Activated CD8-positive, alpha-beta memory T cell treated with anti-CD3 and anti-CD28 coated beads for 24 hours (primary cell): ENCODE data around the gene PSMG3.

Source experiments
- DNase-seq: peaks from one replicate; pipeline ENCODE4 v3.0.0-alpha.2; 2020

The PSMG3 gene

DNA sequence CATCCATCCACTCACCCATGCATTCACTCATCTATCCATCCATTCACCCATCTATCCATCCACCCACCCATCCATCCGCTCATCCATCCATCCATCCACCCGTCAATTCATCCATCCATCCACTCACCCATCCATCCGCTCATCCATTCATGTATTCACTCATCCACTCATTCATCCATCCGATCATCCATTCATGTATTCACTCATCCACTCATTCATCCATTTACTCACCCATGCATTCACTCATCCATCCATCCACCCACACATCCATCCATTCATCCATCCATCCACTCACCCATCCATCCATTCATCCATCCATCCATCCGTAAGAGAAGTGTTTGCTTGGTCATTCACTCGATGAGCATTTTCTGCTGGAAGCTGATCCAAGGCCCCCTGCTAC is 8.7 kb upstream of the PSMG3 start:
- no peak for DNase-seq

DNA sequence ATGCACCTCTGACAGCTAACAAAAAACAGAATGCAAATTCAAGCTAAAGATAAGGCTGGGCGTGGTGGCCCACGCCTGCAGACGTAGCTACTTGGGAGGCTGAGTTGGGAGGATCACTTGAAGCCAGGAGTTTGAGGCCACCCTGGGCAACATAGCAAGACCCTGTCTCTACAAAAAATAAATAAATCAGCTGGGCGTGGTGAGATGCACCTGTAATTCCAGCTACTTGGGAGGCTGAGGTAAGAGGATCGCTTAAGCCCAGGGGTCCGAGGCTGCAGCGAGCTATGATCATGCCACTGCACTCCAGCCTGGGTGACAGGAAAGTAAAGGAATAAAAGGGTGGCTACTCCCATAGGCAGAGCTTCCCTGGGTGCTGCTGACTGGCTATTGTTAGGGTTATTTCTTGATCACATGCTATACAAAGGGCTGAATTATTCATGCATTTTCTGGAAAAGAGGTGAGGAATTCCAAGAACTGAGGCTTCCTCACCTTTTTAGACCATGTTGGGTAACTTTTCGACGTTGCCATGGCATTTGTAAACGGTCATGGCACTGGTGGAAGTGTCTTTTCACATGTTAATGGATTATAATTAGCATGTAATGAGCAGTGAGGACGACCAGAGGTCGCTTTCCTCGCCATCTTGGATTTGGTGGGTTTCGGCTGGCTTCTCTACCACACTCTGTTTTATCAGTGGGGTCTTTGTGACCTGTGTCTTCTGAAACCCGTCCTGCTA is 6.9 kb upstream of the PSMG3 start:
- no peak for DNase-seq

DNA sequence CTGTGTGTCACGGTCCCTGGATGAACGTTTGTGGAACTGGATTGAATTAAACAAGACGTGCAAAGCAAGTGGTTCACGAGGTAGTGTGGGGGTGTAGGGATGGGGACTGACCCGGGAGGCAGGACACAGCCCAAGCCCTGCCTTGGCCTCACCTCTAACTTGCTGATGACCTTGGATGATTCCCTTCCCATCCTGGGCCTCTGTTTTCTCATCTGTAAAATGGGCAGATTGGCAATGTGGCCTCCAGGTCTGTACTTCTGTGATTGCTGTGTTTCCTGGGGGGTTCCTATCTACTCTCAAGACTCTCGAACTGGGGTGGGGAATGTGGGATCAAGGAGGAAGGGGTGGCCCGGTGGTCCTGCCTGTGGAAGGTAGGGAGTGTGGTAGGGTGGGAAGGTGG is 6.0 kb upstream of the PSMG3 start:
- no peak for DNase-seq

DNA sequence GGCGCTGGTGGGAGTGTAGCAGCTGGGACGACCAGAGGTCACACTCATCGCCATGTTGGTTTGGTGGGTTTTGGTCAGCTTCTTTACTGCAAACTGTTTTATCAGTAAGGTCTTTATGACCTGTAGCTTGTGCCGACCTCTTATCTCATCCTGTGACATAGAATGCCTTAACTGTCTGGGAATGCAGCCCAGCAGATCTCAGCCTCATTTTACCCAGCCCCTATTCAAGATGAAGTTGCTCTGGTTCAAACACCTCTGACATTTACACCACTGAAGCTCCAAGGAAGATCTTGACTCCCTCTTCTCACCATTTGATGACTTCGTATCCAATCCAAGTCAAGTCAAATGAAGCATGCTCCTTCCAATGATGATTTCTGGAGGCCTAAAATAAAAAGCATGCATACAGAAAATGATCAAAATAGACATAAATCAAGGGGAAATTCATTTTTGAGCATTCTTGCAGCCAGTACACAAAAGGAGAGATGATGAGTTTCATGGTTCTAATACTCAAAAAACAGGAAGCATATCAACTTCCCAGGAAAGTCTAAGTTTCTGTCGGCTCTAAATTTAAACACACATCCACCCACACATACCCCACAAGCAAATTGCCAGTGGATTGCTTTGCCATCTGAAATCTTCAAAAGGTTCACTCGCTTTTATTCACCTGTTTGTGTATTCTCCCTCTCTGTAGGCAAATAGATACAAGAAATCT is 2.4 kb upstream of the PSMG3 start:
- no peak for DNase-seq

DNA sequence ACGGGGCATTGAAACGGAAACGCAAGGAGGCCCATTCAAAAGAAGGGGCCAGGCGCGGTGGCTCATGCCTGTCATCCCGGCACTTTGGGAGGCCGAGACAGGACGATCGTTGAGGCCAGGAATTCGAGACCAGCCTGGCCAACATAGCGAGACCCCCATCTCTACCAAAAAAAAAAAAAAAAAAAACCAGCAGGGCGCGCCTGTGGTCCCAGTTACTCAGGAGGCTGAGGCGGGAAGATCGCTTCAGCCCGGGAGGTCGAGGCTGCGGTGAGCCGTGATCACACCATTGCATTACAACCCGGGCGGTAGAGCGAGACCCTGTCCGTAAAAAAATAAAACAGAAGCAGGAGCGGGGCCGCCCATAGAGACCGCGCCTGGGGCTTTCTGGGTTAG is 396 bp downstream of the PSMG3 start:
- DNase-seq: no peak

DNA sequence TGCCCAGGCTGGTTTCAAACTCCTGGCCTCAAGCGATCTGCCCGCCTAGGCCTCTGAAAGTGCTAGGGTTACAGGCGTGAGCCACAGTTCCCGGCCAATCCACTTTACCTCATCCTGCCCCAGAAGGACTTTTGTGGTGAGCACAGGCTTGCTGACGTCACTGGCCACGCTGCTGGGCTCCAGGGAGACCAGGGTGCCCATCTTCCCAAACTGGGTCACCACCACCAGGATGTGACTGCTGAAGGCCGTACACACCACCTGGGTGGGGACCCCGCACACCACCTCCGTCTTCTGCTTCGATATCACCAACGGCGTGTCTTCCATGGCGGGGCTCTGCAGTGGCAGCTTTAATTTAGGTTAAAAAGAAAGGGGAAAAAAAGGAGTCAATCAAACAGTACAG is 816 bp downstream of the PSMG3 start:
- no peak for DNase-seq

DNA sequence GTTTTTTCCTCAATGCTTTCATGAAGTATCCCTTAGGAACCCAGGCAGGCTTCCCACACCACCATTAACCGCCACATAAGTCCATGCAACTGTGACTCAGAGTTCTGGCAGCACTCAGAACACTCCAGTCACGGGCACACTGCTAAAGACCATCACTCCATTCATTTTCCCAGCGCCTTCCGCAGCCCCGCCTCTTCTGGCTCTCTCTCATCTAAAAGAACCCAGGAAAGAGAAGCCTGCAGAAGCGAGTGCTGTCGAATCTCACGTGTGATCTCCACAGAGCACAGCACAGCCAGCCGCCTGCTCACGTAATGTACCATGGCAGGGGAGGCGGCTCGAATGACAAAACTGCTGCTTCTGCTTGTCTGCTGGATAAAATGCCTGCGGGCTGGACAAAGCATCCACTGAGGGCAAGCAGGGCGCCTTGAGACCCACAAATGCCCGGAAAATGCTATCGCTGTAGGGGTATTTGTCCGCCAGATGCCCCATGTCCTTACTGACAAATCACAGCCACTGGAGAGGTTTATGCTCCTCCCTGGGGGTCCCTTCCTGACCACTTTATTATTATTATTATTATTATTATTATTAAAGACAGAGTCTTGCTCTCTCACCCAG is 1.8 kb downstream of the PSMG3 start:
- DNase-seq: no peak

DNA sequence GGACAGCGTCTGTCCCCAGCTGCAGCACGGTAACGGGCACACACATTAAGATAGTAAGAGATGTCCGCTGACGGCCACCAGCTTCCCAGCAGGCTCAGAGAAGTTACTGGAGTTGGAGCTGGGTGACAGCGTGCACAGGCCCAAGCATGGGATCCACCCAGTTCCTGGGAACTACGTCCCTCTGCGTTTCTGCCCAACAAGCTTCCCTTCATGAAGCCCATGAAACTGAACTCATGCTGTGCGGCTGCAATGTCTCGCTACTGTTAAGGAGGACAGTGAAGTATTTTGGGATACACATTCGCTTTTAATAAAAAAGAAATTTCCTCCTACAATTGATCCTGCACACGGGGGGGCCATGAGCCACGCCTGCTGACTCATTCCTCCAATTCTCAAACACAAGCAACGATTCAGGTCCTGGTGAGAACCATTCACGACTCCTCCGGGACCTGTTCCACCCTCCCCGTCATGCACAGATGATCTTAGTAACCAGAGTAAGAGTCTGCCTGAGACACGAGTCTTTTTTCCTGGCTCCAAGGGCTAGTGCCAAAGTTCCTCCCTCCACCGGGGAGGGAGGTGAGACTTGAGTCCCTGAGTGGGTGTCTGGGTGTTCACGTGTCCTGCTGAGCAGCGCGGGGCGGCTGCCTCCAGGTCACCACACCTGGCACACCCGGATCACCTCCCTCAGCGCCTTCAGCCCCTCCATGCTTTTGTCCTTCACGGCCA is 2.6 kb downstream of the PSMG3 start:
- no peak for DNase-seq

DNA sequence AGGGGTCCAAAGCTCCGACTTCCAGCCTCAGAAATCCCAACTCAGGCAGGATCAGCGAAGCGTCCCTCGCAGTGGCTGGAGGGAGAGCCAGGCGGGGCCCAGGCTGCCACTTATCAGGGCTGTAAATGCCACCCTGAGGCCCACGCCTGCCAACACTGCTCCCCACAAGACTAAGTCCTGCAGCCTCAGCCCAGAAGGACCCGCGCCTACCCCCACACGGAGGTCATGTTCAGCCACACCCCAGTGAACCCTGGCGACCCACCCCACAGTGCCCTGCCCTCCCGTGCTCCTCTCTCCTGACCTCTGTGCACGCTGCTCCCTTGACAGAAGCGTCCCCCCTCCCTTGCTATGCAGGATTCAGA is 3.2 kb downstream of the PSMG3 start:
- no peak for DNase-seq

DNA sequence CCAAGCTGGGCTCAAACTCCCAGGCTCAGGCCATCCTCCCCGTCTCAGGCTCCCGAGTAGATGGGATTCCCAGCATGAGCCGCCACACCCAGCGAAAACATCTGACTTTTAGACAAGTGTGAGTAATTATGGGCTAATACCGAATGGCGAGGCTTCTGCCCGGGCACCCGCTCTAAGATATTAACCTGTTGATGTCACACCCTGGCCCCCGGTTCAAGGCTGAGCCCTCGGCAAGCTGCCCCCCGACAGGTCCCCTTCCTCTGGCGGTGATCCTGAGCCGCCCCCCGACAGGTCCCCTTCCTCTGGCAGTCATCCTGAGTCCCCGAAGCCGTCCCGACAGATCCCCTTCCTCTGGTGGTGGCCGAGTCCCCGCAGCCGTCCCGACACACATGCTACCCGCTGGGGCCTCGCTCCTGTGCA is 5.2 kb downstream of the PSMG3 start:
- no peak for DNase-seq

DNA sequence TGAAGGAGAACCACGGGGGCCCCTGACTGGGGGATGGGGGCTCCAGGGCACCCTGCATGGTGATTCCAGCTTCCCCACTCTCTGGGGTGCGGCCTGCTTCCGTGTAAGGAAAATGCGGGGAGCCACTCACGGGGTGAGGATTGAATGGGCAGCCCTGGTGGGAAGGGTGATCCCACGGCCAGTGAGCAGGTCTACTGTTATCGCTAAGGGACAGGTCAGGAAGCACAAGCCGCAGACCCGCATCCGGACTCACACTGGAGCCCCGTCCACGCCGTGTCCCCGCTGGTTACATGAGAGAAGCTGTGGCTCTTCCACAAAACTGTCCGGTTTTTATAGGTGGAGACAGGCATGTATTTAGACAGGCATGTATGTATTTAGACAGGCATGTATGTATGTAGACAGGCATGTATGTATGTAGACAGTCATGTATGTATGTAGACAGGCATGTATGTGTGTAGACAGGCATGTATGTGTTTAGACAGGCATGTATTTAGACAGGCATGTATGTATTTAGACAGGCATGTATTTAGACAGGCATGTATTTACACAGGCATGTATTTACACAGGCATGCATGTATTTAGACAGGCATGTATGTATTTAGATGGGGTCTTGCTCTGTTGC is 5.7 kb downstream of the PSMG3 start:
- no peak for DNase-seq

DNA sequence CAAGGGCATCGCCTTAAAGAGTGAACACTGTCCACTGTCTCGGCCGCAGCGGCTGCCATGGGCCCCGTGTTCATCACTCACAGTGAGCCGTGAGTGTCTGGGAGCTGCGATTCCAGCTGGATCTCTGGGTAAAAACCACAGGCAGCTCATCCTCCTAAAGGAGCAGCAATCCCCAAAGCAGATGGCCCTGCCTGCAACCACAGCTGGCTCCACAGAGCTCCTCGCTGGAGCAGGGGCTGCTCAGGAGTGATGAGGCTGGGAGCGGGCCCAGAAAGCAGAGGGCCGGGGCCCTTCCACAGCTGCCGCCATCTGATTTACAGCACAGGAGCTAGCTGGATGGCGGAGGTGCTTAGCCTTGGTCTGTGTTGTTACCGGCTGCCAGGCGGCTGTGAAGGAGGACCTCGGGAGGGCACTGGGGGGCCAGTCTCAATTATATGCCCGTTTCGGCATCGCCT is 7.2 kb downstream of the PSMG3 start:
- DNase-seq: no peak

DNA sequence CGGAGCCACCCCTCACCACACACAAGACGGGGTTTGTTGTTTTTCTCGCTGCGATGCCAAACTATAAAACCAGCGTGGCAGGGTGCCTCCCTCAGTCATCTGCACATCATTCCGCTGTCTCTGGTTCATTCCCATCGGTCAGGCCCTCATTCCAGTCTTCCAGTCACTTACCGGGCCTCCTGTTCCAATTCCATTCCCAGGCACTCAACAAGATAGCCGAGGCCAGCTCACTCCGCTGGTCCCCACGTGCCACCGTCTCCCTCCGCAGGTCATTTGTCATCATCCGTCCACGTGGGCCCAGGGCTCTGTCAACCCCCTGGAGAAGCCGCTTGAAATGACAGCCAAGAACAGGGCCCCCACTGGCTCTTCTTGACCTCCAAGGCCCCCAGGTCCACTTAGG is 7.7 kb downstream of the PSMG3 start:
- DNase-seq: no peak

DNA sequence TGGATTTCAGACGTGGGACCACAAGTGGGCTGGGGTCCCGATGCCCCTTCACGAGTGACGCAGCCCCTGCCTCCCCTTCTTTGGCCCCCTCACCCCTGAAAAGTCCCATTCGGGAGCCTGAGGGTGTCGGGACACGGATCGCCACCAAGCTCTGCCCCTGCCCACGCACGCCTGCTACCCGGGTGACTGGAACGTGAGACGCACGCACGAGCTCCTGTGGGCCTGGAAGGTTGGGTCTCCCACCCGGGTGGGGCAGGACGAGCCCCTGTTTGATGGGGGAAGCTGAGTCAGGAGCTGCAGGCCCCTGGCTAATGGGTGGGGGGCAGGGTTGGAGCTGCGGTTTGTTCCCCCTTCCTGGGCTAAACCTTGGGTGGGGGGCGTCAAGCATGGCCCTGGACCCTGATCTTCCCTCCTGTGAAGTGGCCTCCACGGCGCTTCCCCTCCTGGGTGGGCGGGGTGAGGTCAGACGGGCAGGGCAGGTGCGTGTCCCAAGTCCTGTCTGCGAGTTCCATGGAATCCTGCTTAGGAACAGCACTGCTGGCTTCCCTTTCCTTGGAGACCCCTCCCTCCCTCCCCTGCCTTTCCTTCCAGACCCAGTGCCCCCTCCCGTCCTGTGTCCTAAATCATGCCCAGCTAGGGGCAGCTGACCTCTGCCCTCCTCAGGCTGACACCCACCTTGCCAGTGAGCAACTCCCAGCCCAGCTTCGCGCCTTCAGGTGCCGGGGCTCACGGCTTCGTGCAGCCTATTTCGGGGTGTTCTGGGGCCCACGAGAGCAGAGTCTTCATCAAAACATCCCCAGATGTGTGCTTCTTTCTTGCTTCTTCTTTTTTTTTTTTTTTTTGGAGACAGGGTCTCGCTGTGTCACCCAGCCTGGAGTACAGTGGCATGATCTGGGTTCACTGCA is 8.5 kb downstream of the PSMG3 start:
- no peak for DNase-seq

DNA sequence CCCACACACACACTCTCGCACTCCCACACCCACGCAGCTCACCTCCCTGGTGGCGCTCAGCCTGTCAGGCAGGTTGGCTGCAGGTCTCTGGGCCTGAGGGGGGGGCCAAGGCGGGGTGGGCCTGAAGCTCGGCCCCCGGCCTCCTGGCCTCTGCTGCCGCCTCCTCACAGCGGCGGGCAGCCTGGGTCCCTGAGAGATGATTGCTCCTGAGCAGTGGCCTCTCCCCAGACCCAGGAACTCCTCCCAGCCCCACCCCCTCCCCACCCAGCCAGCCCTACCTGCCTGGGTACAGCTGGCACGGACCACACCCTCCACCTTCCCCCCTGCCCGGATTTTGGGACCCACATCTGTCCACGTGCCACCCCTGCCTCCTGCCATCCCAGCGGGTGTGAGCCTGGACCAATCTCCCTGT is 9.2 kb downstream of the PSMG3 start:
- no peak for DNase-seq

DNA sequence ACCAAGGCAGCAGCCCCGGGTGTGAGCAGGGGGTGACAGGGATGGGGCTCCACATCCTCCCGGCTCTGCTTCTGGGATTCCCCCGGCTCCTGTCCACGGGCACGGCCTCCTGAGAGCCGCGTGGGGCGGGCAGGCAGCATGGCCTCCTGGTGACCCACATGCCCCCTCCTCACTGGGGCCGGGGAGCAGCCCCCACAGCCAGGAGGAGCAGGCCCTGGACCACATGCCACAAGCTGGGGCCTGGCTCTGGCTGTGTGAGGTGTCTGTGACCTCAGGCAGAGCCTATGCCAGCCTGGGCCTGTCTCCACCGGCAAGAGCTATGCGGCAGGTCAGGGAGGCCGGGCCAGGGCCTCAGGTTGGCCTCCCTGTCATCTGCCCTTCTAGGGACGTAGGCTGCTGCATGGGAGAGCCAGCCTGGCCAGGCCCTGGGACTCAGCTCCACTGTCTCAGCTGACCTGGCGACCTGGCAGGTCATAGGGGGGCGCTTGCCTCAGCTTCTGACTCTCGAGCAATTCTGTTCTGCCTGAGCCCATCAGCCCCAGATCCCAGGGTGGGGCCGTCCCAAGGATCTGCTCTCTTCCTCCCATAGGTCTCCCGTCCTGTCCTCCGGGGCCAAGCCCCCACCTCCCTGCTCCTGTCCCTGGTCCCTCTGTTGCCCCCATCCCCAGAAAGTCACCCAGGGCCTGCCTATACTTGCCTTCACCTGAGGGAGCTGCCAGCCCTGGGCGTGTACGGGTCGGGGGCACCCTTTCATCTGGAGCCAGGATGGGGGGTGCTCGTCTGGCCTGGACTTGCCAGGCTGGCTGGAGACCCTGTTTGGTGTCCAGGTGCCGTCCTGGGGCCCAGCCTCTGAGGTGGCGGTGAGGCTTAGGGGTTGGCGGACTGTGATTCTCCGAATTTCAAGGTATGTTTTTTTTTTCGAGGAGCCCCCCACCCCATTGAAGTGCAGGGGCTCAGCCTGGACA is 9.9 kb downstream of the PSMG3 start:
- DNase-seq: no peak

DNA sequence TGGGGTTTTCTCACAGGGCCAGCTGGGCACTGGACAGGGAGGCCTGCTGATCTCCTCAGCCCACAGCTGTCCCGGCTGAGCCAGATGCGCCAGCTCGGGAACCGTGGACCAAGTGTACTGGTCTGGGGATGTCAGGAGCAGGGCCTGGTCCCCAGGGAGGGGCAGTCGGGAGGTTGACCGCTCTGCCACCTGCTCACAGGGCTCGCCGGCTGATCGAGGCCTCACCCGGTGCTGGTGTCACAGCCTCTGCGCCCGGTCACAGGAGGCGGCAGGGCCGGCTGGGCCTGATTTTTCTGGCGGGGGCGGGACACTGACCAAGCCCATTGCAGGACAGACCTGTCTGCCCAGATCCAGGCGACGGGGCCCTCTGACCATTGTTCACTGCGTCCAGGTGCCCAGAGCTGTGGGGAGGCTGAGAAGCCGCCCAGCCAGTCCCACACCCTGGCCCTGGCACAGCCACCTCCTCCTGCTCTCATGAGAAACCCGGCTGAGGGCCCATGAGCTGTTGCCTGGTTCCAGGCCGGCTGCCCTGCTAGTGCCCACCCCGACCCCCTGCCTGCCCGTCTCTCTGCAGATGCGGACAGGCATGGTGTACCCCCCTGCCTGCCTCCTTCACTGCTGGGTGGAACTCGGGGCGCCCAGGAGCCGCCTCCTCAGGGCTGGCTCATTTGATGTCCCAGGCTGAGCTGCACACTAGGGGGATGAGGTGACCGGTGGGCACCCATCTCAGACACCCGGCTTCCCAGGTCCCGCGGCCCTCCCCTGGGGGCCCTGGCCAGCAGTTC is 10.8 kb downstream of the PSMG3 start:
- DNase-seq: no peak

DNA sequence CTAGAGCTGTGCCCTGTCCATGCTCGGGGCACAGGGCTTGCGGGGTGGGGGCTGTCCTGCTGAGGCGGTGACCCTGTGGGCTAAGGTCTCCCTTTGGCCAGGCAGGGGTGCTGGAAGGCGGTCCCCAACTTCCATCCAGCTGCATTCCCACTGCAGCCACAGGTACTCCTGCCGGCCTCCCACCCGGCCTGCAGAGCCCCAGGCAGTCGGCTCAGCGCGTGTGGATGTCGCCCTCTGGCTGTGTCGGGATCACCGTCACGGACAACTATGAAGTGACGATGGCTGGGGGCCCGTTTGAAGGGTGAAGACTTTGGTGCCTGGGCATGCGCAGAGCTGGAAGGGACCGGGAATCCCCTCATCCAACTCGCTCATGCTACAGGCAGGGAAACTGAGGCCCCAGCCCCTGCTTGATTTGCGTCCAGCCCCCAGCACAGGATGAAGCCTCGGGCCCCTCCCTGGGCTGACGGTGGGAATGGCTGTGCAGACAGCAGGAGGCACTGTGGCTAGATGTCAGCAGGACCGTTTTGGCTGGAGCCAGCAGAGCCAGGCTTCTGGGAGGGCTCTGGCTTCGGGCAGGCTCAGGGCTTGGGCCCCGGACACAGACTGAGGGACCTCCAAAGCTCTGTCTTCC is 11.5 kb downstream of the PSMG3 start:
- DNase-seq: no peak

DNA sequence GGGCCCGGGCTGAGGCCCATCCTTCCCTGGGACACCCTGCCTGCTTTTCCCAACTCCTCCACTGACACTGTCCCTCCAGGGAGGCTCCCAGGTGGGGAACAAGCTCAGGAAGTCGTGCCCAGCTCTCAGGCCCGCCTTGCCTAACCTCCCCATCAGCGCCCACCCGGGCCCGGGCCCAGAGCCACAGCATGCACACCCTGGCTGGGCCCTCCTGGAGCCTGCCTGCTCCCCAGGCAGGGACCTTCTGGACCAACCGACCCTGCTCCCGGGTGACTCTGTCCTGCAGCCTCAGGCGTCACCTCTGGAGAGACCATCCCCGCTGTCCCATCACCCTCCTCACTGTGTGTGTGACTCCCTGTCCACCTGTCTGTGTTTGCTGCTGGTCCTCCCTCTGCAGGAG is 12.1 kb downstream of the PSMG3 start:
- DNase-seq: no peak

DNA sequence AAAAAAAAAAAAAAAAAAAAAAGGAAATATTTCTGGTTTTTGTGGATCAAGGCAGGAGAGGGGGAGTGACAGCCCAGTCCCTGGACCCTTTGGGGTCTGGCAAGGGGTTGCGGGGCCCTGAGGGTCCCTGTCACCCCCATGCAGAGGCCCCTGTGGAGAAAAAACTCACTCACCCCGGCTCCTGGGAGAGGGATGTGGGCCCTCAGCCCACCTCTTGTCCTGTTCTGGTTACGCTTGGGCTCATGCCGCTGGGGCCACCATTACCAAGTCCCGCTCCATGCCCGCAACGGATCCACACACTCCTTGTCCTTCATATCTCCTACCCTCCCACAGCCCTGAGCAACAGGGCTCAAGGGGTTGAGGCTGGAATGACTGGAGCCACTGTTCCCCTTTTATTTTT is 12.8 kb downstream of the PSMG3 start:
- no peak for DNase-seq
